Measurements from ENCODE around the gene SERPINI2. TPM values are rescaled to one million over a fixed set of nuclear protein-coding genes. Genes with fewer than 3 reads are reported as not detected.

Gene SERPINI2
- total and polyA plus RNA-seq, 2 of the 8 experiments (the other 6 are each of a cell fraction or from before 2014, with no cell fraction given): 0.26 TPM; not detected in 1

- no peak for TF ChIP-seq JUN (IDR thresholded peaks at IDR 0.05; ENCODE audit: low read depth, low read length)
- no peak for TF ChIP-seq SUZ12 (IDR thresholded peaks at IDR 0.05; ENCODE audit: low read length)
- TF ChIP-seq TBP (IDR thresholded peaks at IDR 0.05; ENCODE audit: low read depth, low read length): no peak
These were observed 47.1 kb upstream of the SERPINI2 start (continued) for GRCh38 chr3:167521006-167521355.

Measured in H1 (cell line).